Large intestine (tissue), 1 donor: ENCODE measurements around the gene C16orf74. TPM values are rescaled to one million over a fixed set of nuclear protein-coding genes. Genes with fewer than 3 reads are reported as not detected.

Experiments
- polyA plus RNA-seq: library from polyadenylated mRNA; unstranded; fragments of 120-200 nt; gene quantifications from one replicate; pipeline ENCODE4 v1.2.1, GENCODE V29; 2013

C16orf74 gene
- polyA plus RNA-seq, 1 donor, result 6.6 TPM

Other genes with a start within 250 kb of the C16orf74 start
- gene GSE1, start 137.8 kb downstream of the C16orf74 start, polyA plus RNA-seq, result 94.9 TPM
- gene GINS2, start 62.1 kb downstream of the C16orf74 start, polyA plus RNA-seq, result 10.2 TPM
- 25.2 TPM for gene EMC8, start 48.4 kb upstream of the C16orf74 start, polyA plus RNA-seq
- gene COX4I1, start 48.6 kb upstream of the C16orf74 start, polyA plus RNA-seq, result 492 TPM
- 35.4 TPM for gene IRF8, start 148.1 kb upstream of the C16orf74 start, polyA plus RNA-seq